SU-DHL-6 (cell line): ENCODE measurements around the gene BARHL2.

Source experiments
- CTCF ChIP-seq: fragments of 200-600 bp; sonication (generic); IDR thresholded peaks from one replicate; pipeline ENCODE4 v1.5.1; 2017; ENCODE audit warnings: antibody characterized with exemption, mild to moderate bottlenecking, low read length, moderate library complexity; ENCODE audit not compliant: insufficient read depth, poor library complexity, severe bottlenecking
- EZH2phosphoT487 ChIP-seq: fragments of 200-600 bp; sonication (generic), shearing (Covaris generic); conservative IDR thresholded peaks from 2 replicates; pipeline ENCODE4 v1.6.1; 2018; ENCODE audit warnings: mild to moderate bottlenecking, antibody characterized with exemption, low read length, moderate library complexity, mixed read lengths

GRCh38 chr1:90732136-90732535 lies 15.0 kb upstream of the BARHL2 start:
- TF ChIP-seq CTCF: no peak
- no peak for TF ChIP-seq EZH2phosphoT487
